Measurements from ENCODE around the gene XNDC1N. TPM values are rescaled to one million over a fixed set of nuclear protein-coding genes. Genes with fewer than 3 reads are reported as not detected.

XNDC1N gene
- total and polyA plus RNA-seq, 4 donors = 4.3 to 9.3 (median 7.3) TPM

DNA sequence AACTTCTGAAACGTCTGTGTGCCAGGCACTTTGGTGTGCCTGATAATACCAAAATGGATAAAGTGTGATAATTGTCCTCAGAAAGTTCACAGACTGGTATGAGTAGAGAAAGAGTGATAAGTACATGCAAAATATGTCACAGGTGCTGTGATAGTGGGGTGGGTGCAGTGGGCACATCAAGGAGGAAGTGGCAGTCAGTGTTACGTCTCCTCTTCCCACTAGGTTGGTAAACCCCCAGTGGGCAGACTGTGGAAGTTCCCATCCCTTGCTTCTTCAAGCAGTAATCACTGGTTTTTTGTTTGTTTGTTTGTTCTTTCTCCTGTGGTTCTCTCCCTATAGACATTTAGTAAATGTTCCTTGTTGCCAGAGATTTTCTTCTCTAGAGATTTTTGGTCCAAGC lies 5.8 kb upstream of the XNDC1N start:
- no peaks in the 10 kb centered on the region for H3K36me3 ChIP-seq (ENCODE audit: control insufficient read depth, insufficient read depth, low read length)
- H3K4me3 ChIP-seq (ENCODE audit: low read depth, low read length) = no peak overlapping the region
- DNase-seq (ENCODE audit: low read depth in 4 of 6, low spot score in 6 of 6) = no peak
- no peaks in the 10 kb centered on the region for H3K27me3 ChIP-seq (ENCODE audit: control insufficient read depth, insufficient read depth, low read length)
- no CpG with 5 or more reads among the region's 2 CpGs for WGBS (ENCODE audit: insufficient coverage)
- no peaks in the 10 kb centered on the region for H3K9me3 ChIP-seq (ENCODE audit: control insufficient read depth, insufficient read depth, low read length)
- H3K27ac ChIP-seq (ENCODE audit: low read depth, low read length) = no peak overlapping the region
- H3K4me1 ChIP-seq (ENCODE audit: control insufficient read depth, insufficient read depth, low read length) = peaks cover 10% of the 10 kb centered on the region

DNA sequence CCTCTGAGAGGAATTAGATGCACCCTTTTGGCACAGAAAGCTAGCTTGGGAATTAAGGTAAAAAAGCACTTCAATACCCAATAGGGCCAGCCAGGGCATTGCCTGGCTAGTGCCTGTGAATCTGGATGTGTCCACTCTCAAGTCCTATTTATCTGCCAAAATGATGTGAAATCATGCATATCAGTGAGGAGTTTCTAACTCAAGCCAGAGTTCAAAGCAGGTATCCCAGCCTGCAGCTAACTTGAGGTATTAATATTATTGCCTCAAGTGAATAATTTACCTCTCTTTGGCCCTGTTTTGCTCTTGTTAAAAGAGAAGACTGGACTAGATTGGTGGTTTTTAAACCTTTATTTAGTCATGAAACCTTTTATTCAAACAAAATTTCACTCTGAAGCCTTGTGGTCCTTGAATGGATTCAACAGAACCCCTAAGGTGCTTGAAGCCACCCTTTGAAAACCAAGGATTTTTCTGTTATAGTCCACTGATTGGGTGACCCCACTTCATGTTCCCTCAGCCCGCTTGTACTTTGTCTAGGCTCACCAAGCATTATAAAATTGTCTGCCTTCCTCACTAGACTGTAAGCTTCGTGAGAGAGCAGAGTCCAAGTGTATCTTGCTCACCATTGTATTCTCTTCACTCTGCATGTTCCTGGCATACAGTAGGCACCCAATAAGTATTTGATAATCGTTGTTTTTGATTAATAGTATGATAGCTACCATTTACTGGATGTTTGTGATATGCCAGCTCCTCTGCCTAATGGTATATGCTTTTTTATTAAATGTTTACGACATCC lies 4.9 kb upstream of the XNDC1N start:
- Histone ChIP-seq H3K27me3 (ENCODE audit: control insufficient read depth, insufficient read depth, low read length) (no peaks in the 10 kb centered on the region), H3K9me3 (ENCODE audit: control insufficient read depth, insufficient read depth, low read length) (no peaks in the 10 kb centered on the region), H3K36me3 (ENCODE audit: control insufficient read depth, insufficient read depth, low read length) (no peaks in the 10 kb centered on the region), H3K4me1 (ENCODE audit: control insufficient read depth, insufficient read depth, low read length) (peaks cover 8% of the 10 kb centered on the region), H3K27ac (ENCODE audit: low read depth, low read length) (no peak overlapping the region), H3K4me3 (ENCODE audit: low read depth, low read length) (no peak overlapping the region)
- DNase-seq (ENCODE audit: low read depth in 4 of 6, low spot score in 6 of 6) = no peak
- 92% methylated on average over 1 of the region's 4 CpGs for WGBS (ENCODE audit: insufficient coverage)

DNA sequence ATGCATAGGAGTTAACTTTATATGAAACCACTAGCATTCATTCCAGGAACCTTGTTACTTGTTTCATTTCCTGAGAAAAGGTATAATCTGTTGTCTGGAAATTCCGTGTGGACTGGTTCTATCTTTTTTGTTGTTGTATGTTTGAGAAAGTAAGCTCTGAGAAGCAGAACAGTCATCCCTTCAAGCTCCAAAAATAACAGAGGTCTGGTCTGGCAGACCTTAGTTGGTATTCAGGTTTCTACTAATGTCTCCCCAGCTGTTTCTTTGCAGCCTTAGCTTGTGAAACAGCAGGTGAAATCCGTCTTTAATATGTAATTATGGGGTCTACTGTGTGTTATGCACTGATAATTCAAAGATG lies 2.8 kb upstream of the XNDC1N start:
- H3K4me1 ChIP-seq (ENCODE audit: control insufficient read depth, insufficient read depth, low read length) = peaks cover 12% of the 10 kb centered on the region
- no peaks in the 10 kb centered on the region for H3K36me3 ChIP-seq (ENCODE audit: control insufficient read depth, insufficient read depth, low read length)
- no peak overlapping the region for H3K4me3 ChIP-seq (ENCODE audit: low read depth, low read length)
- no peak for DNase-seq (ENCODE audit: low read depth in 4 of 6, low spot score in 6 of 6)
- WGBS (ENCODE audit: insufficient coverage) = no CpG with 5 or more reads among the region's 2 CpGs
- H3K27me3 ChIP-seq (ENCODE audit: control insufficient read depth, insufficient read depth, low read length) = no peaks in the 10 kb centered on the region
- H3K27ac ChIP-seq (ENCODE audit: low read depth, low read length) = no peak overlapping the region
- no peaks in the 10 kb centered on the region for H3K9me3 ChIP-seq (ENCODE audit: control insufficient read depth, insufficient read depth, low read length)

DNA sequence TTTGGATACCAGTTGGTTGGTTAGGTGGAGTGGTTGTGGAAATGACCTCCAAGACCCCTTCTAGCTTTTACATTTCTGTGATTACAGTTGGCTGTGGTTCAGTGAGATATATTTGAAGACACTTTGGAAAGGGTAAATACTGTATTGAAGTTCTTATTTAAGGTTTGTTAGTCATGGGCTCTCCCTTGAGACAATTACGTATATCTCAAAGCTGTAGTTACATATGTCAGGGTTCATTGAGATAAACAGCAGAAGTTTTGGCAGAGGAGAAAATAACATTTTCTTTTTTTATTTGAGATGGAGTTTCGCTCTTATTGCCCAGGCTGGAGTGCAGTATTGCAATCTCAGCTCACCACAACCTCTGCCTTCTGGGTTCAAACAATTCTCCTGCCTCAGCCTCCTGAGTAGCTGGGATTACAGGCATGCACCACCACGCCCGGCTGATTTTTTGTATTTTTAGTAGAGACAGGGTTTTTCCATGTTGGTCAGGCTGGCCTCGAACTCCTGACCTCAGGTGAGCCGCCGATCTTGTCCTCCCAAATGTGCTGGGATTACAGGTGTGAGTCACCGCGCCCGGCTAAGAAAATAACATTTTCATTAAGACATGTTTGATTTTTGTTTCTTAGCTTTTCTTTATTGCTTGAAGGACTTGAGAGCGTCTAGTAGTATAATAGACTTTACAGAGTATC lies 2.3 kb upstream of the XNDC1N start:
- Histone ChIP-seq H3K27ac (ENCODE audit: low read depth, low read length) (no peak overlapping the region), H3K4me3 (ENCODE audit: low read depth, low read length) (no peak overlapping the region), H3K4me1 (ENCODE audit: control insufficient read depth, insufficient read depth, low read length) (peaks cover 12% of the 10 kb centered on the region), H3K27me3 (ENCODE audit: control insufficient read depth, insufficient read depth, low read length) (no peaks in the 10 kb centered on the region), H3K9me3 (ENCODE audit: control insufficient read depth, insufficient read depth, low read length) (no peaks in the 10 kb centered on the region), H3K36me3 (ENCODE audit: control insufficient read depth, insufficient read depth, low read length) (no peaks in the 10 kb centered on the region)
- no peak for DNase-seq (ENCODE audit: low read depth in 4 of 6, low spot score in 6 of 6)
- WGBS (ENCODE audit: insufficient coverage) = 90% methylated on average over 2 of the region's 11 CpGs

DNA sequence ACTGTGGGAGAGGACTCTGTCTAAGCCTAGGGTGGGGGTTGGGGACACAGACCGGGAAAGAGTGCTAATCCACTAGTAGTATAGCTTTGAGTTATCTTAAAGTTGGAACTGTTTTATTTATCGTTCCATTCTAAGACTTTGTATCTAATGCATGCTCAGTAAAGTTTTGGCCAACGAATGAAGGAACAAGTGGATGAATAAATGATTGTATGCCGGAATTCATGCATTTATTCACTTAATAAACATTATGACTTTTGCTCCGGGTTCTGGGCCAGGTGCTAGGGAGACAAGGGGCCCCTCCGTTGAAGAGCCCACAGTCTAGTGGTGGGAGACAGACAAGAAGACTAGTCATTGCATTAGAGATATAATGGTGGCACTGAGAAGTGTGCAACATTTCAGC lies 1.1 kb upstream of the XNDC1N start:
- Histone ChIP-seq H3K36me3 (ENCODE audit: control insufficient read depth, insufficient read depth, low read length) (no peaks in the 10 kb centered on the region), H3K9me3 (ENCODE audit: control insufficient read depth, insufficient read depth, low read length) (no peaks in the 10 kb centered on the region), H3K27ac (ENCODE audit: low read depth, low read length) (no peak overlapping the region), H3K27me3 (ENCODE audit: control insufficient read depth, insufficient read depth, low read length) (no peaks in the 10 kb centered on the region), H3K4me3 (ENCODE audit: low read depth, low read length) (peak overlapping the region; percentile 96), H3K4me1 (ENCODE audit: control insufficient read depth, insufficient read depth, low read length) (peaks cover 12% of the 10 kb centered on the region)
- WGBS (ENCODE audit: insufficient coverage) = 0% methylated on average over 1 of the region's 6 CpGs
- DNase-seq (ENCODE audit: low read depth in 4 of 6, low spot score in 6 of 6) = no peak

DNA sequence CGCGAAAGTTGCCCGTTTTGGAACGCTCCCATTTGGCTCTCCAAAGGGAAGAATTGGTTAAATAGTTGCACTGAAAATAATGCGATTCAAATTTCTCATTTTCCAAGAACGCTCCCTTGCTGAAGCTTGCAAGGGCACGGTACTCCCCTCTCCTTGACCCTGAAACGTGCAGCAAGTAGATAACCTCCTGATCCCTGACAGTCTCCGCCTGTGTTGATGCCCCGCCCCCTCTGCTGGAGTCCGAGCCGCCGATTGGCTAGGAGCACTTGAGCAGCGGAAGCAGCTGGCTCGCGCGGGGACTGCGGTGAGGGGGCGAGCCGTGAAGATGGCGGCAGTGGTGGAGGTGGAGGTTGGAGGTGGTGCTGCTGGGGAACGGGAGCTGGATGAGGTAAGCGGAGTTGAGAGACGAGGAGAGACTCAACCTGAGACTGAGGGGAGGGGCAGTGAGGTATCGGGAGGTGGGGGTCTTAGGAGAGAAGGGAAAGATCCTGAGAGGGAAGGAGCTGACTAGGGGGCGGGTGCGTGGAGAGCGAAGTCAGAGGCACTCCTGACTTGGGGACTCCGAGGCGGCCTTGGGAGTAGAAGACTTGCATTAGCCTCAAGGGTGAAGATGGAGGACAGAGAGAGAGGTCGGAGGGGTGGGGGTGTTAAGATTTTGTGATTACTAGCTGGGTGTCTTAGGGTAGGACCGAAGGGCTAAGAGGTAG lies 496 bp upstream of the XNDC1N start, which contains the start of gene RNF121:
Gene RNF121 (plus strand): TSS at position 310 of the 707 bp plus-strand sequence. CDS start 16 bp downstream, at position 326.
- 0% methylated on average over 31 of the region's 32 CpGs for WGBS (ENCODE audit: insufficient coverage)
- Histone ChIP-seq H3K9me3 (ENCODE audit: control insufficient read depth, insufficient read depth, low read length) (no peaks in the 10 kb centered on the region), H3K36me3 (ENCODE audit: control insufficient read depth, insufficient read depth, low read length) (no peaks in the 10 kb centered on the region), H3K27ac (ENCODE audit: low read depth, low read length) (peak within 1 kb of the TSS; percentile 90), H3K4me3 (ENCODE audit: low read depth, low read length) (peak within 1 kb of the TSS; percentile 96), H3K27me3 (ENCODE audit: control insufficient read depth, insufficient read depth, low read length) (no peaks in the 10 kb centered on the region), H3K4me1 (ENCODE audit: control insufficient read depth, insufficient read depth, low read length) (peaks cover 12% of the 10 kb centered on the region)
- peak; percentile 88 to 99 (median 98) for DNase-seq (ENCODE audit: low read depth in 4 of 6, low spot score in 6 of 6)

DNA sequence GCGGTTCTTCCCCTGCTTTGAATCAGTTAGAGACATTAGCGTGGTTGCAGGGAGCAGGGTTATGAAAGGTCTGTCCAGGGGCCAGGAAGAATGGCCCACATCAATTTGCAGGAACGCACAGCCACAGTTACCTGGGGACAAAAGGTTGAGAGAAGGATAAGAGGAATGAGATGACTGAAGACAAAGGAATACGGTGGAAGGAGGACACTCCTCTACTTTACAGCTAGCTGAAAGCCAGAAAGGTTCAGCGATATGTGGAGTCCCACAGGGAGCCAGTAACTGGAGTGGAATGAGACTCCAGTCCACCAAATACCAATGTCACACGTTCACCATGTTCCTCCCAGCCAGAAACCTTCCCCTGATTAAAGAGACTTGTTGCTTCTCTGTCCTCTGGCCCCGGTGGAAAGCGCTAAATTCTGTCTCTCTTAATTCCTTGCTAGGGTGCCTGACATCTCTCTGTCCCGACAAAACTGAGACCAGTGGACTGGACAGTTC lies 10.7 kb downstream of the XNDC1N start:
- Histone ChIP-seq H3K27me3 (ENCODE audit: control insufficient read depth, insufficient read depth, low read length) (no peaks in the 10 kb centered on the region), H3K9me3 (ENCODE audit: control insufficient read depth, insufficient read depth, low read length) (no peaks in the 10 kb centered on the region), H3K4me1 (ENCODE audit: control insufficient read depth, insufficient read depth, low read length) (no peaks in the 10 kb centered on the region), H3K27ac (ENCODE audit: low read depth, low read length) (no peak overlapping the region), H3K4me3 (ENCODE audit: low read depth, low read length) (no peak overlapping the region), H3K36me3 (ENCODE audit: control insufficient read depth, insufficient read depth, low read length) (peaks cover 28% of the 10 kb centered on the region)
- no peak for DNase-seq (ENCODE audit: low read depth in 4 of 6, low spot score in 6 of 6)
- 93% methylated on average over 8 of the region's 9 CpGs for WGBS (ENCODE audit: insufficient coverage)

DNA sequence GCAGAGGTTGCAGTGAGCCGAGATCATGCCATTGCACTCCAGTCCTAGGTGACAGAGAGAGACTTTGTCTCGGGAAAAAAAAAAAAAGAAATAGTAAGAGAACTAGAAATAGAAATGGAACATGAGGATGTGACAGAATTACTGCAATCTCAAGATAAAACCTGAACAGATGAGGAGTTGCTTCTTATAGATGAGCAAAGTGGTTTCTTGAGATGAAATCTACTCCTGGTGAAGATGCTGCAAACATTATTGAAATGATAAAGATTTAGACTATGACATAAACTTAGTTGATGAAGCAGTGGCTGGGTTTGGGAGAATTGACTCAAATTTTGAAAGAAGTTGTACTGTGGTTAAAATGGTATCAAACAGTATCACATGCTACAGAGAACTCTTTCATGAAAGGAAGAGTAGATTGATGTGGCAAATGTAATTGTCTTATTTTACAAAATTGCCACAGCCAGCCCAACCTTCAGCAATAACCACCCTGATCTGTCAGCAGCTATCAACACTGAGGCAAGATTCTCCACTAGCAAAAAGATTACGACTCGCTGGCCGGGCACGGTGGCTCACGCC lies 13.7 kb downstream of the XNDC1N start:
- no peak for DNase-seq (ENCODE audit: low read depth in 4 of 6, low spot score in 6 of 6)
- no peaks in the 10 kb centered on the region for H3K4me1 ChIP-seq (ENCODE audit: control insufficient read depth, insufficient read depth, low read length)
- no peak overlapping the region for H3K4me3 ChIP-seq (ENCODE audit: low read depth, low read length)
- WGBS (ENCODE audit: insufficient coverage) = 95% methylated on average over 6 of the region's 7 CpGs
- H3K27ac ChIP-seq (ENCODE audit: low read depth, low read length) = no peak overlapping the region
- H3K9me3 ChIP-seq (ENCODE audit: control insufficient read depth, insufficient read depth, low read length) = no peaks in the 10 kb centered on the region
- peaks cover 26% of the 10 kb centered on the region for H3K36me3 ChIP-seq (ENCODE audit: control insufficient read depth, insufficient read depth, low read length)
- H3K27me3 ChIP-seq (ENCODE audit: control insufficient read depth, insufficient read depth, low read length) = no peaks in the 10 kb centered on the region

DNA sequence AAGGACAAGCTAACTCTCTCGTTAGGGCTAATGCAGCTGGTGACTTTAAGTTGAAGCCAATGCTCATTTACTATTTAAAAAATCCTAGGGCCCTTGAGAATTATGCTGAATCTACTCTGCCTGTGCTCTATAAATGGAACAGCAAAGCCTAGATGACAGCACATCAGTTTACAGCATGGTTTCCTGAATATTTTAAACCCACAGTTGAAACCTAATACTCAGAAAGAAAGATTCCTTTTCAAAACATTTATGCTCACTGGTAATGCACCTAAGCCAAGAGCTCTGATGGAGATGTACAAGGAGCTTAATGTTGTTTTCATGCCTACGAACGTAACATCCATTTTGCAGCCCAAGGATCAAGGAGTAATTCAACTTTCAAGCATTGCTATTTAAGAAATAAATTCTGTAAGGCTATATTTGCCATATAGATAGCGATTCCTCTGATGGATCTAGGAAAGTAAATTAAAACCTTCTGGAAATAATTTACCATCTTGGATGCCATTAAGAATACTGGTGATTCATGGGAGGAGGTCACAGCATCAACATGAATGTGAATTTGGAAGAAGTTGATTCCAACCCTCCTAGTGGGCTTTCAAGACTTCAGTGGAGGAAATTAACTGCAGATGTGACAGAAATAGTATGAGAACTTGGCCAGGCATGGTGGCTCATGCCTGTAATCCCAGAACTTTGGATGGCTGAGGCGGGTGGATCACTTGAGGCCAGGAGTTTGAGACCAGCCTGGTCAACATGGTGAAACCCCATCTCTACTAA lies 14.5 kb downstream of the XNDC1N start:
- Histone ChIP-seq H3K27ac (ENCODE audit: low read depth, low read length) (no peak overlapping the region), H3K4me1 (ENCODE audit: control insufficient read depth, insufficient read depth, low read length) (no peaks in the 10 kb centered on the region), H3K27me3 (ENCODE audit: control insufficient read depth, insufficient read depth, low read length) (no peaks in the 10 kb centered on the region), H3K4me3 (ENCODE audit: low read depth, low read length) (no peak overlapping the region), H3K9me3 (ENCODE audit: control insufficient read depth, insufficient read depth, low read length) (no peaks in the 10 kb centered on the region), H3K36me3 (ENCODE audit: control insufficient read depth, insufficient read depth, low read length) (peaks cover 26% of the 10 kb centered on the region)
- DNase-seq (ENCODE audit: low read depth in 4 of 6, low spot score in 6 of 6) = no peak
- no CpG with 5 or more reads among the region's 5 CpGs for whole genome bisulfite sequencing (ENCODE audit: insufficient coverage)

Measured in spinal cord (tissue), 10 donors.